NT2/D1 (cell line): ENCODE data around the gene NT5C2.
"Not testable (repeated sequence)": the region's sequence is repeated elsewhere in the genome, so short reads cannot be mapped to it uniquely, and the experiment has no call there.

ENCODE experiments used
- DNase-seq: peaks from one replicate; pipeline ENCODE4 v3.0.0-alpha.2; 2011; ENCODE audit warnings: low read depth, low spot score
- H3K27me3 ChIP-seq: 2 replicates; pipeline ENCODE4 v1.6.0; 2011; ENCODE audit warnings: mild to moderate bottlenecking; ENCODE audit not compliant: insufficient read length, insufficient read depth
- H3K36me3 ChIP-seq: 2 replicates; pipeline ENCODE4 v1.6.1; 2011; ENCODE audit warnings: mild to moderate bottlenecking, low read length, mixed read lengths; ENCODE audit not compliant: insufficient read depth, insufficient read length
- H3K4me1 ChIP-seq: 2 replicates; pipeline ENCODE4 v1.5.1; 2011; ENCODE audit not compliant: insufficient read depth, insufficient read length
- H3K4me3 ChIP-seq: 2 replicates; pipeline ENCODE4 v1.5.1; 2011; ENCODE audit warnings: low read depth; ENCODE audit not compliant: insufficient read length
- H3K9ac ChIP-seq: 2 replicates; pipeline ENCODE4 v1.6.0; 2011; ENCODE audit warnings: low read depth; ENCODE audit not compliant: insufficient read length
- H3K9me3 ChIP-seq: 2 replicates; pipeline ENCODE4 v1.5.1; 2011; ENCODE audit warnings: mild to moderate bottlenecking, low read length; ENCODE audit not compliant: insufficient read depth
- SUZ12 ChIP-seq: IDR thresholded peaks from 2 replicates; pipeline ENCODE4 v1.6.1; 2011; ENCODE audit not compliant: insufficient read length, insufficient read depth; ENCODE audit errors: extremely low read depth
- YY1 ChIP-seq: IDR thresholded peaks from 2 replicates; pipeline ENCODE4 v1.6.1; 2011; ENCODE audit not compliant: insufficient read length, insufficient read depth
- ZNF274 ChIP-seq: IDR thresholded peaks from 2 replicates; pipeline ENCODE4 v1.6.1; 2011; ENCODE audit warnings: mild to moderate bottlenecking, low read depth, low read length

The NT5C2 gene

GRCh38 chr10:103171278-103171677 is 21.8 kb downstream of the NT5C2 start:
- H3K36me3 ChIP-seq: peaks cover 75% of the 10 kb centered on the region

GRCh38 chr10:103168438-103168837 is 24.6 kb downstream of the NT5C2 start:
- Histone ChIP-seq H3K9me3 (no peaks in the 10 kb centered on the region), H3K27me3 (no peaks in the 10 kb centered on the region), H3K4me1 (no peaks in the 10 kb centered on the region), H3K4me3 (no peak overlapping the region), H3K9ac (no peak overlapping the region), H3K36me3 (peaks cover 56% of the 10 kb centered on the region)
- no peak for DNase-seq
- no peak for TF ChIP-seq YY1
- TF ChIP-seq ZNF274: no peak
- TF ChIP-seq SUZ12: no peak

More at GRCh38 chr10:103171278-103171677, 21.8 kb downstream of the NT5C2 start:
- no peak for TF ChIP-seq SUZ12
- TF ChIP-seq YY1: no peak
- TF ChIP-seq ZNF274: no peak
- H3K27me3 ChIP-seq: no peaks in the 10 kb centered on the region
- no peaks in the 10 kb centered on the region for H3K4me1 ChIP-seq
- DNase-seq: no peak
- no peak overlapping the region for H3K9ac ChIP-seq
- no peaks in the 10 kb centered on the region for H3K9me3 ChIP-seq
- no peak overlapping the region for H3K4me3 ChIP-seq

- H3K9ac ChIP-seq, DNase-seq, H3K27me3 ChIP-seq, H3K9me3 ChIP-seq, H3K4me3 ChIP-seq, H3K4me1 ChIP-seq: not testable (repeated sequence)
- peaks cover 49% of the 10 kb centered on the region for H3K36me3 ChIP-seq
Measured at GRCh38 chr10:103167554-103167953, 25.5 kb downstream of the NT5C2 start.

- Histone ChIP-seq H3K27me3 (no peaks in the 10 kb centered on the region), H3K4me3 (no peak overlapping the region), H3K9me3 (no peaks in the 10 kb centered on the region), H3K9ac (no peak overlapping the region), H3K36me3 (peaks cover 46% of the 10 kb centered on the region), H3K4me1 (no peaks in the 10 kb centered on the region)
- no peak for DNase-seq
- TF ChIP-seq YY1 (no peak), SUZ12 (no peak), ZNF274 (no peak)
Measured at GRCh38 chr10:103166523-103166922, 26.5 kb downstream of the NT5C2 start.

- H3K4me1 ChIP-seq, DNase-seq, H3K4me3 ChIP-seq, H3K9me3 ChIP-seq, H3K27me3 ChIP-seq, H3K9ac ChIP-seq: not testable (repeated sequence)
- peaks cover 28% of the 10 kb centered on the region for H3K36me3 ChIP-seq
Measured at GRCh38 chr10:103163766-103164403, 29.2 kb downstream of the NT5C2 start.

- peaks cover 13% of the 10 kb centered on the region for H3K36me3 ChIP-seq
- no peaks in the 10 kb centered on the region for H3K4me1 ChIP-seq
- H3K9me3 ChIP-seq: no peaks in the 10 kb centered on the region
- no peaks in the 10 kb centered on the region for H3K27me3 ChIP-seq
- DNase-seq: no peak
- no peak overlapping the region for H3K4me3 ChIP-seq
- H3K9ac ChIP-seq: no peak overlapping the region
- TF ChIP-seq SUZ12: no peak
- TF ChIP-seq YY1: no peak
- TF ChIP-seq ZNF274: no peak
Measured at GRCh38 chr10:103157246-103157645, 35.8 kb downstream of the NT5C2 start.

GRCh38 chr10:103155471-103156085 is 37.5 kb downstream of the NT5C2 start:
- no peak overlapping the region for H3K9ac ChIP-seq
- H3K27me3 ChIP-seq: no peaks in the 10 kb centered on the region
- H3K4me1 ChIP-seq: no peaks in the 10 kb centered on the region
- no peak for DNase-seq
- peaks cover 10% of the 10 kb centered on the region for H3K36me3 ChIP-seq
- no peak for TF ChIP-seq SUZ12
- TF ChIP-seq YY1: no peak
- no peak for TF ChIP-seq ZNF274
- H3K9me3 ChIP-seq: no peaks in the 10 kb centered on the region
- H3K4me3 ChIP-seq: no peak overlapping the region
